PC-9 (cell line): ENCODE measurements around the gene FAU. TPM values are rescaled to one million over a fixed set of nuclear protein-coding genes. Genes with fewer than 3 reads are reported as not detected.

Experiments used
- BruUV-seq: library from RNA; stranded (reverse); fragments of 400-500 nt; replicated peaks from 2 replicates; lab custom pipeline; 2021; lab: Mats Ljungman, UMichigan
- CTCF ChIA-PET: fragments of 300-600 bp; sonication (Branson Sonifier 250); formaldehyde crosslinking; loops from one replicate; lab custom pipeline; 2022; ENCODE audit warnings: antibody characterized with exemption; lab: Charles Lee
- POLR2A ChIA-PET: fragments of 300-600 bp; sonication (Branson Sonifier 250); formaldehyde crosslinking; loops from one replicate; lab custom pipeline; 2022; ENCODE audit warnings: antibody characterized with exemption; ENCODE audit not compliant: unreplicated experiment; lab: Charles Lee
- DNase-seq, 2 experiments: peaks; one replicate each; pipeline versions ENCODE4 v3.0.0 to v3.0.0-alpha.2; 2015 to 2022; ENCODE audit warnings: mixed read lengths in 1 of 2
- H2AFZ ChIP-seq: fragments of 200-600 bp; sonication (generic); 2 replicates; pipeline ENCODE4 v1.8.1; 2017; ENCODE audit warnings: antibody characterized with exemption
- H3F3A ChIP-seq: fragments of 200-600 bp; sonication (generic); 2 replicates; pipeline ENCODE4 v1.8.1; 2017; ENCODE audit warnings: antibody characterized with exemption, mild to moderate bottlenecking, low read depth; ENCODE audit not compliant: insufficient read depth
- H3K27ac ChIP-seq: fragments of 200-600 bp; sonication (generic); 2 replicates; pipeline ENCODE4 v1.6.1; 2016; ENCODE audit warnings: mixed run types
- H3K27me3 ChIP-seq: fragments of 200-600 bp; sonication (generic); 2 replicates; pipeline ENCODE4 v1.6.1; 2016; ENCODE audit warnings: low read depth, mixed run types; ENCODE audit not compliant: insufficient read depth
- H3K36me3 ChIP-seq: fragments of 200-600 bp; sonication (generic); 2 replicates; pipeline ENCODE4 v1.6.1; 2016; ENCODE audit warnings: low read depth, mixed run types
- H3K4me1 ChIP-seq: fragments of 200-600 bp; sonication (generic); replicated peaks from 2 replicates; pipeline ENCODE4 v1.6.1; 2016; ENCODE audit warnings: mixed run types; ENCODE audit not compliant: insufficient read depth
- H3K4me2 ChIP-seq: fragments of 200-600 bp; sonication (generic); 2 replicates; pipeline ENCODE4 v1.6.1; 2017; ENCODE audit warnings: mixed run types
- H3K4me3 ChIP-seq: fragments of 200-600 bp; sonication (generic); 2 replicates; pipeline ENCODE4 v1.6.1; 2016; ENCODE audit warnings: mixed run types
- H3K79me2 ChIP-seq: fragments of 200-600 bp; sonication (generic); 2 replicates; pipeline ENCODE4 v1.6.1; 2017; ENCODE audit warnings: low read depth, mixed run types
- H3K9me2 ChIP-seq: fragments of 200-600 bp; sonication (generic); 2 replicates; pipeline ENCODE4 v1.8.1; 2017; ENCODE audit warnings: mild to moderate bottlenecking; ENCODE audit not compliant: insufficient read depth
- H3K9me3 ChIP-seq: fragments of 200-600 bp; sonication (generic); 2 replicates; pipeline ENCODE4 v1.8.1; 2016; ENCODE audit warnings: low read depth; ENCODE audit not compliant: insufficient read depth
- H4K20me1 ChIP-seq: fragments of 200-600 bp; sonication (generic); 2 replicates; pipeline ENCODE4 v1.8.1; 2017; ENCODE audit not compliant: insufficient read depth
- EZH2 ChIP-seq: fragments of 200-600 bp; sonication (generic); IDR thresholded peaks from 2 replicates; pipeline ENCODE4 v1.8.0; 2017; ENCODE audit warnings: antibody characterized with exemption, low read depth
- intact Hi-C: fragments of 100-400 bp; cut with micrococcal nuclease; formaldehyde crosslinking; loops from one replicate; pipeline ENCODE4 v1.10.0; 2022; ENCODE audit not compliant: unreplicated experiment
- total RNA-seq: library from RNA; stranded (reverse); gene quantifications from 2 replicates; pipeline ENCODE4 v1.2.3, GENCODE V29; 2021
- TF ChIP-seq, protein P1 (sequence below): fragments of 200-600 bp; sonication (generic); conservative IDR thresholded peaks from 2 replicates; pipeline ENCODE4 v1.6.1; 2017; ENCODE audit warnings: mixed run types, antibody characterized with exemption, mild to moderate bottlenecking, moderate library complexity

The FAU gene
- total RNA-seq, 1 experiment from 2014 or later, result 973 TPM

DNA sequence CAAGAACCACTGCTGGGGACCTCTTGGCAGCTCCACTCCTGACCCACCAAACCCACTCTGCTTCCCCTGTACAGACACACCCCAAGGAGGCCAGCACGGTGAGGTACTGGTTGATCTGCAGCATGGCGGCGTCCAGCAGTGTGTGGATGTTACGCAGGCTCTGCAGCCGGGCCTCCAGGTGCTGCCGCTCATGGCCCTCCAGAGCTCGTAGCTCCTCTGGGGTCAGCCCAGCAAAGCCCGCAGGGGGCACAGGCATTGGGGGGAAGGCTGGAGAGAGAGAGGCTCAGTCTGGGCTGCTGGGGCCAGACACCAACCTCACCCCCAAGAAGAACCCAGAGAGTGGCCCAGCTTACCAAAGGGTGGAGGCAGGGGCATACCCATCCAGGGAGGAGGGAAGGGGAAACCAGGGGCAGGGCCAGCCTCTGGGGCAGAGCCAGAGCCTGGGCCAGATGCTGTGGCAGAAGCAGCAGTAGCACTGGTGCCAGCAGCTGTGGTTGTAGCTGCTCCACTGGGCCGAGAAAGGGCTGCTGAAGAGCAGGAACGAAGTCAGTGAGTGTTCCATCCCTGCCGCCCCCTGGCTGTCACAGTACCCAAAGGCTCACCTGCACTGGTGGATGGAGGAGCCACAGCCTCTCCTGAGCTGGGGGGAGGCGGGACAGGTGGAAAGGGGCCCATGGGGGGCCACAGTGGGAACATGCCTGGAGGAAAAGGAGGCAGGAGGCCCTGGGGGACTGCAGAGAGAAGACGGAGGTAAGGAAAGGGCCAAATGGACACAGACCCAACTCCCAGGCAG is 7.9 kb upstream of the FAU start:
- Histone ChIP-seq H3K4me3 (no peak overlapping the region), H3K79me2 (peaks cover 31% of the 10 kb centered on the region), H3K27ac (no peak overlapping the region), H3K36me3 (peaks cover 55% of the 10 kb centered on the region), H3K27me3 (no peaks in the 10 kb centered on the region), H3K4me1 (peaks cover 8% of the 10 kb centered on the region), H2AFZ (no peak overlapping the region), H3F3A (peaks cover 65% of the 10 kb centered on the region; the same call in 1 of the 2 replicates), H4K20me1 (peaks cover 39% of the 10 kb centered on the region), H3K9me3 (no peaks in the 10 kb centered on the region), H3K4me2 (no peak overlapping the region), H3K9me2 (no peaks in the 10 kb centered on the region)
- TF ChIP-seq EZH2, result no peak
- TF ChIP-seq, protein P1, sequence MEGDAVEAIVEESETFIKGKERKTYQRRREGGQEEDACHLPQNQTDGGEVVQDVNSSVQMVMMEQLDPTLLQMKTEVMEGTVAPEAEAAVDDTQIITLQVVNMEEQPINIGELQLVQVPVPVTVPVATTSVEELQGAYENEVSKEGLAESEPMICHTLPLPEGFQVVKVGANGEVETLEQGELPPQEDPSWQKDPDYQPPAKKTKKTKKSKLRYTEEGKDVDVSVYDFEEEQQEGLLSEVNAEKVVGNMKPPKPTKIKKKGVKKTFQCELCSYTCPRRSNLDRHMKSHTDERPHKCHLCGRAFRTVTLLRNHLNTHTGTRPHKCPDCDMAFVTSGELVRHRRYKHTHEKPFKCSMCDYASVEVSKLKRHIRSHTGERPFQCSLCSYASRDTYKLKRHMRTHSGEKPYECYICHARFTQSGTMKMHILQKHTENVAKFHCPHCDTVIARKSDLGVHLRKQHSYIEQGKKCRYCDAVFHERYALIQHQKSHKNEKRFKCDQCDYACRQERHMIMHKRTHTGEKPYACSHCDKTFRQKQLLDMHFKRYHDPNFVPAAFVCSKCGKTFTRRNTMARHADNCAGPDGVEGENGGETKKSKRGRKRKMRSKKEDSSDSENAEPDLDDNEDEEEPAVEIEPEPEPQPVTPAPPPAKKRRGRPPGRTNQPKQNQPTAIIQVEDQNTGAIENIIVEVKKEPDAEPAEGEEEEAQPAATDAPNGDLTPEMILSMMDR, result no peak
- BruUV-seq, result no TSS peak
- ChIA-PET CTCF (no interaction called here), POLR2A (no interaction called here)
- no peak for DNase-seq
- intact Hi-C loops, result no loop called here

DNA sequence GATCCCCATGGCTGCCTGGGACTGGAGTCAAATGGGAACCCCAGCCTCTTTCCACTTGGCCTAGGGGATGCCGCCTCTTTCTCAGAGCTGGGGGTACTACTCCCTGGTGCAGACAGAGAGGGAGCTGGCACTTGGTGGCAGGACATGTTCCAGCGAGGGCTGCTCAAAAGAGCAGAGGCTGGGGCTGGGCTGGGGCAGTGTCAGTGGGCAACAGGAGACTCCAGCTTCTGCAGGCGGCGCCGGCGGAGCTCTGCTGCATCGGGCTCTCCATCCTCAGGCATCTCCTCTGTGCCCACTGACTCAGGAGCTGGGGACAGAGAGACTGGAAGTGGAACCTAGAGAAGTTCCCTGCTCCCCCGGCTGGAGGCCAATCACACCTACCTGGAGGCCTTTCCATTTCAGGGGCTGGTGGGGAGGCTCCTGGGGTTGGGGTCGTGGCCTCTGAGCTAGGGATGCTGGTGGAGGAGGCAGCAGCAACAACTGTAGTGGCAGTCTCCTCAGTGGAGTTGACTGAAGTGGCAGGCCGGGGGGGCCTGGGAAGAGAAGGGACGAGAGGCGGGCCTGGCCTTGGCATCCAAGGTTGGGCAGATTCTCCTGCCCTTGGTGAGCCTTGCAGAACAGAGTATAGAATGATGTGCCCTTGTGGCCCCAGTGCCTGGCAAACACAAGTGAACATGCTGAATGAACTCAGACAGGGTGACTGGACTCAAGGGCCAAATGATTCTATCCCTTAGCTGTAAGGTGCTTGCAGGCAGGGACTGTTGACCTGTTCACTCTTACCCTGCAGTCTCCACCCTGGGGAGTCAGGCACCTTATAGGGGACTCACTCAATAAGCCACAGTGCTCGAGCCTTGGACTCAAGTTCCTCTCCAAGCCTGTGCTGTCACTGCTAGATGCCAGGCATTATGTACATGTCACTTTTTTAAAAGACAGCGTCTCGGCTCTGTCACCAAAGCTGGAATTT is 6.5 kb upstream of the FAU start:
- peaks cover 39% of the 10 kb centered on the region for H4K20me1 ChIP-seq
- peaks cover 64% of the 10 kb centered on the region for H3K36me3 ChIP-seq
- peaks cover 69% of the 10 kb centered on the region; the same call in 1 of the 2 replicates for H3F3A ChIP-seq
- no peak overlapping the region for H3K4me3 ChIP-seq
- intact Hi-C loops, result no loop called here
- H2AFZ ChIP-seq, result no peak overlapping the region
- H3K9me2 ChIP-seq, result no peaks in the 10 kb centered on the region
- no peak for TF ChIP-seq EZH2
- TF ChIP-seq, protein P1, result no peak
- H3K9me3 ChIP-seq, result no peaks in the 10 kb centered on the region
- ChIA-PET CTCF (no interaction called here), POLR2A (interaction anchor here (0.6 to 0.8 kb wide), 3 partner anchors 134 to 389 kb away, joined by 3 to 11 read pairs (median 3); no protein-coding TSS in a partner anchor)
- peaks cover 18% of the 10 kb centered on the region for H3K4me1 ChIP-seq
- BruUV-seq, result no TSS peak
- no peaks in the 10 kb centered on the region for H3K27me3 ChIP-seq
- H3K79me2 ChIP-seq, result peaks cover 37% of the 10 kb centered on the region
- H3K27ac ChIP-seq, result no peak overlapping the region
- no peak overlapping the region for H3K4me2 ChIP-seq
- no peak for DNase-seq

DNA sequence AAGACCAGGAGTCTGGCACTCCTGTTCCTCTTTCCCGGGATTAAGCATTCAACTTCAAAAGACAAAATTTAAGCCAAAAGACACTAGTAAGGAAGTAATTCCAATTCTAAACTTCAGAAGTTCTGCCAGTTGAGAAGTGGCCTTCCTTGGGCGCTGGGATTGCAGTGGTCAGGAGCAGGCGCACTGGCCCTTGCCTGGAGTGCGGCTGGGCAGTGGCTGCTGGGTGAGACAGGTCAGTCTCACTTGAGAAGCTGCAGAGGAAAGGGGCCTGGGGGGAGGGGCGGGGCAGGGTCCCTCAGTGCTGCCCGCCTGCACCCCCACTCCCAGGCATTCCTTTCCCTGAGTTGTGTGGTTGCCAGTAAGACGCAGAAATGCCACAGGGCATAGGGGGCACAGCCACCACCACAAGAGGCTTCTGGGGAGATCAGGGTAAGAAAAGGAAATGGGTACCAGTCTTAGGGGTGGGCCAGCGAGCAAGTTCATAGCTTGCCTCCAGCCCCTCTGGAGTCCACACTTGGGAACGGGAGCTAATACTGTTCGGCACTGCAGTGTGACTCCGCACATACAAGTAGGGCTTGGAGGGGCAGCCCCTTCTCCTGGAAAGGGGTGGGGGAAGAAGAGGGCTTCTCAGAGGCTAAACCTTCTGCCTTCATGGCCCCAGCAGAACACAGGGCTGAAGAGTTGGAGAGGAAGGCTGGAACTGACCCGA is 5.7 kb upstream of the FAU start:
- Histone ChIP-seq H3K4me1 (peaks cover 19% of the 10 kb centered on the region), H3K79me2 (peaks cover 37% of the 10 kb centered on the region), H3F3A (peaks cover 74% of the 10 kb centered on the region), H3K9me3 (no peaks in the 10 kb centered on the region), H3K36me3 (peaks cover 60% of the 10 kb centered on the region), H4K20me1 (peaks cover 34% of the 10 kb centered on the region), H3K27ac (no peak overlapping the region), H3K9me2 (no peaks in the 10 kb centered on the region), H3K27me3 (no peaks in the 10 kb centered on the region), H3K4me3 (no peak overlapping the region), H2AFZ (no peak overlapping the region), H3K4me2 (no peak overlapping the region)
- BruUV-seq, result no TSS peak
- ChIA-PET POLR2A (interaction anchor here (0.6 to 0.9 kb wide), 3 partner anchors 16 to 165 kb away, joined by 3 to 6 read pairs (median 3); no protein-coding TSS in a partner anchor), CTCF (no interaction called here)
- intact Hi-C loops, result no loop called here
- DNase-seq, result no peak
- no peak for TF ChIP-seq EZH2
- TF ChIP-seq, protein P1, result no peak
